Measurements from ENCODE around the gene PRSS2.
"Not testable (repeated sequence)": the region's sequence is repeated elsewhere in the genome, so short reads cannot be mapped to it uniquely, and the experiment has no call there.

The PRSS2 gene

GRCh38 chr7:142770661-142771352 is at the start of gene PRSS2:
TSS of gene PRSS2 (plus strand) at chr7:142770970. CDS start at chr7:142770983, 13 bp downstream.
- no peak for DNase-seq (ENCODE audit: low read depth)

- DNase-seq (ENCODE audit: low read depth) = no peak
Measured at GRCh38 chr7:142720986-142721385, 49.8 kb upstream of the PRSS2 start.

- DNase-seq (ENCODE audit: low read depth) = no peak
Measured at GRCh38 chr7:142722248-142722794, 48.4 kb upstream of the PRSS2 start.

GRCh38 chr7:142733271-142733670 is 37.5 kb upstream of the PRSS2 start:
- DNase-seq (ENCODE audit: low read depth) = no peak

GRCh38 chr7:142739923-142740492 is 30.8 kb upstream of the PRSS2 start:
- no peak for DNase-seq (ENCODE audit: low read depth)

- no peak for DNase-seq (ENCODE audit: low read depth)
Measured at GRCh38 chr7:142740786-142741185, 30.0 kb upstream of the PRSS2 start.

GRCh38 chr7:142741932-142742331 is 28.8 kb upstream of the PRSS2 start:
- not testable (repeated sequence) for DNase-seq (ENCODE audit: low read depth)

- no peak for DNase-seq (ENCODE audit: low read depth)
Measured at GRCh38 chr7:142745091-142745635, 25.6 kb upstream of the PRSS2 start.

GRCh38 chr7:142745745-142746144 is 25.0 kb upstream of the PRSS2 start:
- no peak for DNase-seq (ENCODE audit: low read depth)

GRCh38 chr7:142746264-142746663 is 24.5 kb upstream of the PRSS2 start:
- DNase-seq (ENCODE audit: low read depth) = no peak

GRCh38 chr7:142748410-142748809 is 22.4 kb upstream of the PRSS2 start:
- DNase-seq (ENCODE audit: low read depth) = not testable (repeated sequence)

GRCh38 chr7:142749218-142749993 is 21.4 kb upstream of the PRSS2 start, which contains the start of gene PRSS1:
TSS of gene PRSS1 (plus strand) at chr7:142749472. CDS start at chr7:142749485, 13 bp downstream.
- DNase-seq (ENCODE audit: low read depth) = no peak

GRCh38 chr7:142750321-142750938 is 20.3 kb upstream of the PRSS2 start:
- DNase-seq (ENCODE audit: low read depth) = no peak

- not testable (repeated sequence) for DNase-seq (ENCODE audit: low read depth)
Measured at GRCh38 chr7:142751526-142752175, 19.1 kb upstream of the PRSS2 start.

- DNase-seq (ENCODE audit: low read depth) = no peak
Measured at GRCh38 chr7:142752376-142753225, 18.2 kb upstream of the PRSS2 start.

- no peak for DNase-seq (ENCODE audit: low read depth)
Measured at GRCh38 chr7:142753366-142753765, 17.4 kb upstream of the PRSS2 start.

GRCh38 chr7:142753925-142754491 is 16.8 kb upstream of the PRSS2 start:
- not testable (repeated sequence) for DNase-seq (ENCODE audit: low read depth)

- DNase-seq (ENCODE audit: low read depth) = no peak
Measured at GRCh38 chr7:142754681-142755575, 15.8 kb upstream of the PRSS2 start.

GRCh38 chr7:142758312-142758711 is 12.5 kb upstream of the PRSS2 start:
- DNase-seq (ENCODE audit: low read depth) = not testable (repeated sequence)

All from stimulated activated CD8-positive, alpha-beta memory T cell treated with anti-CD3 and anti-CD28 coated beads, Interleukin-12 subunit alpha, Interleukin-12 subunit beta, amount 100 ng/mL, for 4 hours (primary cell).